Neuronal stem cell (in vitro differentiated cells): Measurements from ENCODE around the gene NSD2.

Source experiments
- DNase-seq: peaks from one replicate; pipeline ENCODE4 v3.0.0-alpha.2; 2013; ENCODE audit warnings: low spot score
- H2AFZ ChIP-seq: one replicate; pipeline ENCODE4 v1.6.1; 2013; ENCODE audit warnings: mild to moderate bottlenecking, low read length, inconsistent platforms
- H2AK5ac ChIP-seq: 2 replicates; pipeline ENCODE4 v1.6.1; 2013; ENCODE audit warnings: low read depth, mild to moderate bottlenecking, inconsistent platforms, low read length, moderate library complexity, mixed read lengths
- H2BK120ac ChIP-seq: 2 replicates; pipeline ENCODE4 v1.6.1; 2013; ENCODE audit warnings: low read depth, mild to moderate bottlenecking, inconsistent platforms, low read length, moderate library complexity, mixed read lengths
- H2BK12ac ChIP-seq: one replicate; pipeline ENCODE4 v1.6.1; 2013; ENCODE audit warnings: low read length, inconsistent platforms
- H2BK15ac ChIP-seq: 2 replicates; pipeline ENCODE4 v1.6.1; 2013; ENCODE audit warnings: mild to moderate bottlenecking, low read length, inconsistent platforms, mixed read lengths
- H2BK5ac ChIP-seq: one replicate; pipeline ENCODE4 v1.6.1; 2013; ENCODE audit warnings: inconsistent platforms, mild to moderate bottlenecking, low read length, moderate library complexity
- H3K14ac ChIP-seq: one replicate; pipeline ENCODE4 v1.6.1; 2013; ENCODE audit warnings: low read length, inconsistent platforms
- H3K18ac ChIP-seq: 2 replicates; pipeline ENCODE4 v1.6.1; 2013; ENCODE audit warnings: low read length, inconsistent platforms
- H3K23ac ChIP-seq: 2 replicates; pipeline ENCODE4 v1.6.1; 2013; ENCODE audit warnings: low read depth, mild to moderate bottlenecking, mixed read lengths, low read length, inconsistent platforms; ENCODE audit not compliant: poor library complexity
- H3K27ac ChIP-seq: replicated peaks from 3 replicates; pipeline ENCODE4 v1.5.1; 2013; ENCODE audit warnings: low read length, inconsistent platforms
- H3K27me3 ChIP-seq, 3 experiments: 2 replicates each; pipeline ENCODE4 v1.6.1; 2013; ENCODE audit warnings: low read length in 3 of 3, mild to moderate bottlenecking in 2 of 3, inconsistent platforms in 1 of 3, low read depth in 1 of 3, mixed read lengths in 1 of 3, moderate library complexity in 1 of 3; ENCODE audit not compliant: control insufficient read depth in 3 of 3, insufficient read depth in 3 of 3
- H3K36me3 ChIP-seq, 2 donors: replicated peaks in 1 of 2; 2 replicates each; pipeline ENCODE4 v1.6.1; 2013; ENCODE audit warnings: low read length in 2 of 2; ENCODE audit not compliant: control insufficient read depth in 2 of 2, insufficient read depth in 2 of 2
- H3K4ac ChIP-seq: 2 replicates; pipeline ENCODE4 v1.6.1; 2013; ENCODE audit warnings: inconsistent platforms, mild to moderate bottlenecking, low read length, moderate library complexity
- H3K4me1 ChIP-seq, 2 donors: 1 replicate in 1 of 2; 2 replicates in 1 of 2; pipeline ENCODE4 v1.6.1; 2013; ENCODE audit warnings: low read length in 2 of 2, low read depth in 1 of 2; ENCODE audit not compliant: control insufficient read depth in 2 of 2, insufficient read depth in 1 of 2
- H3K4me2 ChIP-seq: one replicate; pipeline ENCODE4 v1.6.1; 2013; ENCODE audit warnings: mild to moderate bottlenecking, low read length, inconsistent platforms; ENCODE audit not compliant: insufficient read depth, poor library complexity, severe bottlenecking
- H3K4me3 ChIP-seq, 2 donors: 2 replicates each; pipeline ENCODE4 v1.5.1; 2013; ENCODE audit warnings: low read length in 2 of 2, mild to moderate bottlenecking in 2 of 2, inconsistent platforms in 1 of 2, moderate library complexity in 1 of 2
- H3K79me1 ChIP-seq: one replicate; pipeline ENCODE4 v1.6.1; 2013; ENCODE audit warnings: low read depth, mild to moderate bottlenecking, inconsistent platforms, low read length, moderate library complexity
- H3K9ac ChIP-seq: one replicate; pipeline ENCODE4 v1.6.1; 2013; ENCODE audit warnings: mild to moderate bottlenecking, low read depth, low read length, inconsistent platforms; ENCODE audit not compliant: poor library complexity
- H3K9me3 ChIP-seq, 2 donors: replicated peaks in 1 of 2; 2 replicates each; pipeline versions ENCODE3 to v1.6.1; 2013; ENCODE audit warnings: low read length in 2 of 2, mild to moderate bottlenecking in 2 of 2, inconsistent platforms in 1 of 2, low read depth in 1 of 2, mixed read lengths in 1 of 2, moderate library complexity in 1 of 2; ENCODE audit not compliant: control insufficient read depth in 2 of 2, insufficient read depth in 1 of 2
- H4K8ac ChIP-seq: one replicate; pipeline ENCODE4 v1.6.1; 2013; ENCODE audit warnings: low read depth, mild to moderate bottlenecking, inconsistent platforms, low read length, moderate library complexity
- H4K91ac ChIP-seq: one replicate; pipeline ENCODE4 v1.6.1; 2013; ENCODE audit warnings: low read length, low read depth, mild to moderate bottlenecking, inconsistent platforms; ENCODE audit not compliant: poor library complexity
- WGBS, 2 donors: extraction: QIAGEN DNeasy Blood & Tissue Kit; methylation state at CpG; one replicate each; pipeline ENCODE4 v1.1.7; 2013; ENCODE audit warnings: missing lambda C conversion rate in 2 of 2, mixed read lengths in 1 of 2; ENCODE audit not compliant: insufficient read length in 2 of 2, insufficient replicate concordance in 1 of 2; ENCODE audit errors: extremely low coverage in 2 of 2; 5-methylcytosine and 5-hydroxymethylcytosine counted together

NSD2 gene

GRCh38 chr4:1991596-1992434 is 120.6 kb downstream of the NSD2 start:
- peak overlapping the region; percentile 53 for H2BK5ac ChIP-seq
- no peak overlapping the region for H2BK120ac ChIP-seq
- H3K79me1 ChIP-seq = peaks cover 22% of the 10 kb centered on the region
- no peak overlapping the region for H2BK12ac ChIP-seq
- no peak overlapping the region for H3K27ac ChIP-seq
- WGBS, 2 donors = no CpG with 5 or more reads among the region's 37 CpGs
- peak overlapping the region; percentile 63 for H3K9ac ChIP-seq
- H3K4me3 ChIP-seq = no peak overlapping the region
- peaks cover 0 to 18% of the 10 kb centered on the region in 2 donors for H3K9me3 ChIP-seq
- peak overlapping the region; percentile 8 for H3K18ac ChIP-seq
- H2AK5ac ChIP-seq = no peak overlapping the region
- H3K14ac ChIP-seq = peak overlapping the region; percentile 71
- H3K4me1 ChIP-seq = no peaks in the 10 kb centered on the region
- no peak overlapping the region for H3K4ac ChIP-seq
- H4K8ac ChIP-seq = no peak overlapping the region
- no peak overlapping the region for H2BK15ac ChIP-seq
- H4K91ac ChIP-seq = peak overlapping the region; percentile 24
- peaks cover 25 to 73% of the 10 kb centered on the region in 2 donors for H3K36me3 ChIP-seq
- no peak overlapping the region for H2AFZ ChIP-seq
- DNase-seq = no peak
- no peaks in the 10 kb centered on the region for H3K27me3 ChIP-seq
- H3K4me2 ChIP-seq = no peak overlapping the region
- peak overlapping the region; percentile 80 for H3K23ac ChIP-seq

GRCh38 chr4:1992468-1993168 is 121.4 kb downstream of the NSD2 start:
- H3K23ac ChIP-seq = peak overlapping the region; percentile 80
- no peak overlapping the region for H3K4ac ChIP-seq
- H3K9me3 ChIP-seq = peaks cover 0 to 26% of the 10 kb centered on the region in 2 donors
- H3K79me1 ChIP-seq = peaks cover 23% of the 10 kb centered on the region
- H3K4me3 ChIP-seq = no peak overlapping the region
- no peak overlapping the region for H4K8ac ChIP-seq
- peaks cover 19 to 73% of the 10 kb centered on the region in 2 donors for H3K36me3 ChIP-seq
- no CpG with 5 or more reads among the region's 45 CpGs for WGBS, 2 donors
- H2AK5ac ChIP-seq = no peak overlapping the region
- H2BK15ac ChIP-seq = no peak overlapping the region
- no peak overlapping the region for H2AFZ ChIP-seq
- no peak overlapping the region for H3K27ac ChIP-seq
- no peak for DNase-seq
- H3K9ac ChIP-seq = peak overlapping the region; percentile 63
- no peaks in the 10 kb centered on the region for H3K4me1 ChIP-seq
- peak overlapping the region; percentile 38 for H3K18ac ChIP-seq
- no peak overlapping the region for H3K4me2 ChIP-seq
- H2BK5ac ChIP-seq = peak overlapping the region; percentile 53
- H4K91ac ChIP-seq = peak overlapping the region; percentile 24
- no peaks in the 10 kb centered on the region for H3K27me3 ChIP-seq
- H3K14ac ChIP-seq = peak overlapping the region; percentile 71
- peak overlapping the region; percentile 10 for H2BK12ac ChIP-seq
- H2BK120ac ChIP-seq = no peak overlapping the region

- H3K4me2 ChIP-seq = no peak overlapping the region
Measured at GRCh38 chr4:1993169-1993516, 122.0 kb downstream of the NSD2 start.

More at GRCh38 chr4:1993169-1993516, 122.0 kb downstream of the NSD2 start:
- Histone ChIP-seq H2AFZ (no peak overlapping the region), H2AK5ac (no peak overlapping the region), H2BK5ac (peak overlapping the region; percentile 53), H3K27me3 (no peaks in the 10 kb centered on the region), H3K79me1 (peaks cover 24% of the 10 kb centered on the region), H3K36me3 (peaks cover 16 to 73% of the 10 kb centered on the region in 2 donors), H3K18ac (no peak overlapping the region), H3K14ac (no peak overlapping the region), H4K8ac (no peak overlapping the region), H3K27ac (no peak overlapping the region), H2BK120ac (no peak overlapping the region), H2BK12ac (no peak overlapping the region), H4K91ac (no peak overlapping the region), H3K23ac (no peak overlapping the region), H3K4me1 (no peaks in the 10 kb centered on the region), H3K4me3 (no peak overlapping the region), H3K4ac (no peak overlapping the region), H3K9me3 (peaks cover 0 to 31% of the 10 kb centered on the region in 2 donors), H2BK15ac (no peak overlapping the region), H3K9ac (no peak overlapping the region)
- no CpG with 5 or more reads among the region's 19 CpGs for WGBS, 2 donors
- no peak for DNase-seq
